Measurements from ENCODE around the gene CA5B. TPM values are rescaled to one million over a fixed set of nuclear protein-coding genes. Genes with fewer than 3 reads are reported as not detected.
"Not testable (repeated sequence)": the region's sequence is repeated elsewhere in the genome, so short reads cannot be mapped to it uniquely, and the experiment has no call there.

Gene CA5B
- polyA plus RNA-seq, 2 of the 4 experiments (the other 2 are of a cell fraction): 5.2 to 12.5 TPM

DNA sequence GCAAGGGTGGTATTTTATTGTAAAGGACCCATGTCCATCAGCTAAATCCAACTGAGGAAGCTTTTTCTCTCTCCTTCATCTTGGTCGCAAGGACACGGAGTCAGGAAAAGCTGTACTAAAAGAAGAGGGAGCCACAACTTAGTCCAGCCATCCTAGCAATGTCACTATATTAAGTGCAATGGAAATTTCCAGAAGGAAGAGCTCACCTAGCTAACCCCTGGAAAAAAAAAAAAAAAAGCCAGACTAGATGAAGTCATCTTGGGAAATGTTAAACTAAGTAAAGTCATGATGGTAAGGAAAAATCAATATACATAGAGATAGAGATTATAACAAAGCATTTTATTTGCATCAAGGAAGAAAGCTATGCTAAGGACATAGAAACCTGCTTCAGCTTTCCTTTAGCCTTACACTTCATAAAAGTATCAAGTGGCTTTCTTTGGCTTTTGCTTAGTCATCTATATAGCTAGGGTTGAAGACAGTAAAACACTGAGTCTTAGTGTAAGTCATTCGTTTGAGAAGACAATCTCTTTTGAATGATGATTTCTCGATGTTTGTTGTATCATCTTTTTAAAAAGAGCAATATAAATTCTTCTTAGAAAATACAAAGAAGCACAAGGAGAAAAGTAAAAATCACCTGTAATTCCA is 18.6 kb upstream of the CA5B start:
- no peak for TF ChIP-seq RCOR1 (IDR thresholded peaks at IDR 0.05; ENCODE audit: low read depth, low read length)
- TF ChIP-seq MAFK (IDR thresholded peaks at IDR 0.05; ENCODE audit: partially characterized antibody): peak; percentile 66
- ChIA-PET CTCF (interaction anchor here (0.6 to 0.8 kb wide), 2 partner anchors 16 to 54 kb away, joined by 3 read pairs; no protein-coding TSS in a partner anchor), POLR2A (no interaction called here)
- peak overlapping the region; percentile 29 for H3K4me2 ChIP-seq
- DNase-seq (ENCODE audit: low read depth in 1 of 2, low spot score in 1 of 2) (no peak), ATAC-seq (no peak), FAIRE-seq (peak; percentile 46)
- H3K27ac ChIP-seq: peak overlapping the region in 1 of 2 experiments; percentile 49; a peak in 3 of 6 replicates
- no peaks in the 10 kb centered on the region for H3K9me3 ChIP-seq
- 82% methylated on average over 4 of the region's 4 CpGs for WGBS (ENCODE audit: missing lambda C conversion rate)
- peaks cover 21% of the 10 kb centered on the region for H3K4me1 ChIP-seq
- no peak overlapping the region for H3K4me3 ChIP-seq

DNA sequence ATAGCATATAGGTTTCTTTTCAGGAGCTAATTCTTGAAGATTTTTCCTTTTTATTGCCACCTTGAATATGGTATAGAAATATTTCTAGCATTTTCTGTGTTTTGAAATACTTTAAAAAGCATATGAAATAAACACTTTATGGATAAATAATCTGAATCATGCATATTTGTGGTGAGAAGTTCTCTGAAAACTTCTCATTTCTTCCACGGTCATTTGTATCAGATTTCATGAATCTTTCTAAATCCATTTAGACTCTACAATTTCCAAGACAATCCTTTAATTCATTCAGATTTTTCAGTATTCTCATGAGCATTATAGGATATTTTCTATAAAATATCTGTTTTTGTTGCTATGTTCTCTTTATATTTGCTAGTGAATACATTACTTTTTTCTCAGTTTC is 16.2 kb upstream of the CA5B start:
- FAIRE-seq (no peak), DNase-seq (ENCODE audit: low read depth in 1 of 2, low spot score in 1 of 2) (no peak), ATAC-seq (no peak)
- no peak overlapping the region for H3K4me2 ChIP-seq
- H3K4me1 ChIP-seq: peaks cover 21% of the 10 kb centered on the region
- no peak overlapping the region for H3K4me3 ChIP-seq
- ChIA-PET POLR2A (no interaction called here), CTCF (no interaction called here)
- H3K27ac ChIP-seq: no peak overlapping the region
- WGBS (ENCODE audit: missing lambda C conversion rate): 93% methylated on average over 1 of the region's 1 CpG
- H3K9me3 ChIP-seq: no peaks in the 10 kb centered on the region
- TF ChIP-seq TFCP2L1 (CRISPR knock-in tag; IDR thresholded peaks at IDR 0.05) (no peak), MYC (IDR thresholded peaks at IDR 0.05; ENCODE audit: borderline replicate concordance, low read length) (no peak), ESRRA (IDR thresholded peaks at IDR 0.05; ENCODE audit: borderline replicate concordance, low read length) (no peak), GATA3 (IDR thresholded peaks at IDR 0.05; ENCODE audit: borderline replicate concordance) (no peak), TP53 (CRISPR knock-in tag; IDR thresholded peaks at IDR 0.05) (no peak), HOXB13 (CRISPR knock-in tag; IDR thresholded peaks at IDR 0.05; ENCODE audit: low read depth) (no peak), JUN (IDR thresholded peaks at IDR 0.05) (no peak), CEBPB (IDR thresholded peaks at IDR 0.05) (no peak)
- TF ChIP-seq, protein P1, sequence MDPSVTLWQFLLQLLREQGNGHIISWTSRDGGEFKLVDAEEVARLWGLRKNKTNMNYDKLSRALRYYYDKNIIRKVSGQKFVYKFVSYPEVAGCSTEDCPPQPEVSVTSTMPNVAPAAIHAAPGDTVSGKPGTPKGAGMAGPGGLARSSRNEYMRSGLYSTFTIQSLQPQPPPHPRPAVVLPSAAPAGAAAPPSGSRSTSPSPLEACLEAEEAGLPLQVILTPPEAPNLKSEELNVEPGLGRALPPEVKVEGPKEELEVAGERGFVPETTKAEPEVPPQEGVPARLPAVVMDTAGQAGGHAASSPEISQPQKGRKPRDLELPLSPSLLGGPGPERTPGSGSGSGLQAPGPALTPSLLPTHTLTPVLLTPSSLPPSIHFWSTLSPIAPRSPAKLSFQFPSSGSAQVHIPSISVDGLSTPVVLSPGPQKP (IDR thresholded peaks at IDR 0.05; ENCODE audit: low read depth, low read length): no peak

DNA sequence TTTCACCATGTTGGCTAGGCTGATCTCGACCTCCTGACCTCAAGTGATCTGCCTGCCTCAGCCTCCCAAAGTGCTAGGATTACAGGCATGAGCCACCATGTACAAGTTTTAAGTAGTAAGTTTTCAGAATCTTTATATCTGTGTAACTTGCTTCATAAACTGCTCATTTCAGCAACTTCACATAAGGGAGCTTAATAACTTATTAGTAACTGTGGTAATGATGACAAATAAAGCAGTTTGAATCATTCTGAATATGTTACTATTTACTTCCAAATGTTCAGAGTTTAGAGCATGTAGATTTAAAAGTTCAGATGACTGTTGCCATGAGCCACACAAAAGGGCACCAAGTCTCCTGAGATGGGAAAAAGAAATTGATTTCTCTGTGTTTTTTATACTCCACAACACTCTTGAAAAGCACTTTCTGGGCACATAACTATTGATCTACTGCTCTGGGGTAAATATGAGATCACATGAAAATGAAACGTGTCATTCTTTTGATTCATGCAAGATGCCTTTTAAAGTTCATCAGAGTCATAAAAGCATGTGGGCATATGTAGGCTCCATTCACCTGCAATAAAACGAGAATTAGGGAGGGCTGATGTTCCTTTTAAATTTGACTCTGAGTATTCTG is 14.1 kb upstream of the CA5B start:
- Histone ChIP-seq H3K9me3 (0 out of 3 replicates have a peak, but pooled peaks cover 4% of the 10 kb centered on the region), H3K4me2 (no peak overlapping the region), H3K4me1 (peaks cover 9% of the 10 kb centered on the region), H3K4me3 (no peak overlapping the region), H3K27ac (no peak overlapping the region)
- DNase-seq (ENCODE audit: low read depth in 1 of 2, low spot score in 1 of 2) (no peak), FAIRE-seq (peak; percentile 86), ATAC-seq (no peak)
- TF ChIP-seq ESRRA (IDR thresholded peaks at IDR 0.05; ENCODE audit: borderline replicate concordance, low read length): no peak
- no peak for TF ChIP-seq NR3C1 (IDR thresholded peaks at IDR 0.05)
- no peak for TF ChIP-seq CEBPB (IDR thresholded peaks at IDR 0.05)
- CTCF ChIA-PET: interaction anchor here (1.0 to 1.4 kb wide), 2 partner anchors 16 to 36 kb away, joined by 3 to 4 read pairs; no protein-coding TSS in a partner anchor
- WGBS (ENCODE audit: missing lambda C conversion rate): 82% methylated on average over 3 of the region's 3 CpGs
- POLR2A ChIA-PET: no interaction called here

DNA sequence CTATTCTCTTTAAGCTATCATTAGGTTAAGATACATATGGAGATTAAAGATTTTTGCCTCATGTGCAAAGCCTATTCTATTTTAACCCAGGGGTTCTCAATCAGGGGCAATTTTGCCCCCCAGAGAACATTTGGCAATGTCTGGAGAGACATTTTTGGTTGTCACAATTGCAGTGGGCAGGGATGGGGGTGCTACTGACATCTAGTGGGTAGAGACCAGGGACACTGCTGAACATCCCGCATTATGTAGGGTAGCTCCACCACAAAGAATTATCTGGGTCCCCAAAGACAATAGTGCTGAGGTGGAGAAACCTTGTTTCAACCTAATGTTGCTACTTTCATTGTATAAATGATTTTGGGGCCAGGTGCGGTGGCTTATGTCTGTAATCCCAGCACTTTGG is 13.2 kb upstream of the CA5B start:
- no peak for DNase-seq (ENCODE audit: low read depth in 1 of 2, low spot score in 1 of 2)
- CTCF ChIA-PET: interaction anchor here (1.0 kb wide), 1 partner anchor 15 kb away, joined by 3 read pairs; no protein-coding TSS in a partner anchor

DNA sequence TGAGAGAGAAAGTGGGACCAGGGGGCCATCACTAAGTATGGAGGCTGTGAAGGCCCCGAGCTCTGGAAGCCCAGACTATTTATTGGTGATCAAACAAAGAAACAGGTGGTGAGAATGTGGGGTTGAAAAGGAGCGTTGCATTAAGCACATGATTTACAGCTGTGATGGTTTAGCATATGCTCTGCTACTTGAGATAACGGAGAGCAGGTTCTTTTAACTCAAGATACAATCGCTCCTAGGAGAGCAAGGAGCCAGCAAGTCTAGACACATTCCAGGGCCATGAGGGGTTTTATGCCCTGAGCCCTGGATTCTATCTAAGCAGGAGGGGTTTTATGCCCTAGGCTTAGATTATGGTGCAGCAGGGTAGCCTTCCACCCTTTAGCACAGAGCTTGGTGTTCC is 6.7 kb upstream of the CA5B start:
- CTCF ChIA-PET; H3K4me2 ChIP-seq; ATAC-seq; H3K27ac ChIP-seq; H3K4me1 ChIP-seq; H3K9me3 ChIP-seq; H3K4me3 ChIP-seq; DNase-seq (ENCODE audit: low read depth in 1 of 2, low spot score in 1 of 2); POLR2A ChIA-PET; FAIRE-seq: not testable (repeated sequence)
- WGBS (ENCODE audit: missing lambda C conversion rate): 92% methylated on average over 4 of the region's 4 CpGs

More for the DNA sequence above, 13.2 kb upstream of the CA5B start:
- H3K4me1 ChIP-seq: no peaks in the 10 kb centered on the region; the same call in 1 of the 3 replicates
- no peak overlapping the region for H3K4me3 ChIP-seq
- POLR2A ChIA-PET: interaction anchor here (0.5 kb wide), 1 partner anchor 8 kb away, joined by 3 read pairs; no protein-coding TSS in a partner anchor
- no peak overlapping the region for H3K4me2 ChIP-seq
- TF ChIP-seq KDM1A (IDR thresholded peaks at IDR 0.05; ENCODE audit: low read depth) (no peak), PHF8 (IDR thresholded peaks at IDR 0.05; ENCODE audit: borderline replicate concordance, low read depth) (no peak)
- TF ChIP-seq, protein P2, sequence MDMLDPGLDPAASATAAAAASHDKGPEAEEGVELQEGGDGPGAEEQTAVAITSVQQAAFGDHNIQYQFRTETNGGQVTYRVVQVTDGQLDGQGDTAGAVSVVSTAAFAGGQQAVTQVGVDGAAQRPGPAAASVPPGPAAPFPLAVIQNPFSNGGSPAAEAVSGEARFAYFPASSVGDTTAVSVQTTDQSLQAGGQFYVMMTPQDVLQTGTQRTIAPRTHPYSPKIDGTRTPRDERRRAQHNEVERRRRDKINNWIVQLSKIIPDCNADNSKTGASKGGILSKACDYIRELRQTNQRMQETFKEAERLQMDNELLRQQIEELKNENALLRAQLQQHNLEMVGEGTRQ (IDR thresholded peaks at IDR 0.05): no peak
- H3K27ac ChIP-seq: no peak overlapping the region
- FAIRE-seq (no peak), ATAC-seq (no peak)
- 83% methylated on average over 1 of the region's 2 CpGs for WGBS (ENCODE audit: missing lambda C conversion rate)
- H3K9me3 ChIP-seq: 0 out of 3 replicates have a peak, but pooled peaks cover 4% of the 10 kb centered on the region

All from A549 (cell line).